Naive B cell (primary cell): Measurements from ENCODE around the gene SHC1. TPM values are rescaled to one million over a fixed set of nuclear protein-coding genes. Genes with fewer than 3 reads are reported as not detected.

Experiments
- ATAC-seq, 2 donors: fragments of 150-1000 bp; cut with Tn5 transposase; 2 replicates each; pipeline ENCODE4 v1.10.0; 2021; ENCODE audit warnings: low read depth in 2 of 2, mild to moderate bottlenecking in 2 of 2, moderate library complexity in 2 of 2
- DNase-seq: peaks from one replicate; pipeline ENCODE4 v3.0.0; 2022
- H3K27ac Mint-ChIP-seq, 6 donors: one replicate each; pipeline ENCODE4 v1.8.0; 2020 to 2022; ENCODE audit warnings: mild to moderate bottlenecking in 6 of 6, mixed read lengths in 6 of 6, moderate library complexity in 5 of 6, inconsistent platforms in 2 of 6
- H3K27me3 Mint-ChIP-seq, 3 donors: one replicate each; pipeline ENCODE4 v1.8.0; 2021 to 2022; ENCODE audit warnings: mixed read lengths in 3 of 3, mild to moderate bottlenecking in 1 of 3
- H3K36me3 Mint-ChIP-seq, 2 donors: one replicate each; pipeline ENCODE4 v1.8.0; 2020 to 2022; ENCODE audit warnings: mixed read lengths in 2 of 2, inconsistent platforms in 1 of 2, mild to moderate bottlenecking in 1 of 2
- H3K4me1 Mint-ChIP-seq, 3 donors: one replicate each; pipeline ENCODE4 v1.8.0; 2020 to 2022; ENCODE audit warnings: mixed read lengths in 3 of 3, inconsistent platforms in 1 of 3, mild to moderate bottlenecking in 1 of 3, moderate library complexity in 1 of 3
- H3K4me3 Mint-ChIP-seq, 8 donors: one replicate each; pipeline ENCODE4 v1.8.0; 2020 to 2022; ENCODE audit warnings: mild to moderate bottlenecking in 8 of 8, mixed read lengths in 8 of 8, moderate library complexity in 8 of 8, inconsistent platforms in 2 of 8
- H3K9me3 Mint-ChIP-seq, 7 donors: one replicate each; pipeline ENCODE4 v1.8.0; 2020 to 2022; ENCODE audit warnings: mixed read lengths in 7 of 7, mild to moderate bottlenecking in 5 of 7, inconsistent platforms in 2 of 7, moderate library complexity in 1 of 7
- polyA plus RNA-seq, 6 donors: library from polyadenylated mRNA; unstranded; fragments of 300-500 nt; fragmentation: Illumina TruSeq; gene quantifications; one replicate each; pipeline ENCODE4 v1.2.3, GENCODE V29; 2021; ENCODE audit warnings: low read depth in 6 of 6

SHC1 gene
- polyA plus RNA-seq, 6 donors from 2014 or later: 23.3 to 34.0 (median 26.3) TPM

DNA sequence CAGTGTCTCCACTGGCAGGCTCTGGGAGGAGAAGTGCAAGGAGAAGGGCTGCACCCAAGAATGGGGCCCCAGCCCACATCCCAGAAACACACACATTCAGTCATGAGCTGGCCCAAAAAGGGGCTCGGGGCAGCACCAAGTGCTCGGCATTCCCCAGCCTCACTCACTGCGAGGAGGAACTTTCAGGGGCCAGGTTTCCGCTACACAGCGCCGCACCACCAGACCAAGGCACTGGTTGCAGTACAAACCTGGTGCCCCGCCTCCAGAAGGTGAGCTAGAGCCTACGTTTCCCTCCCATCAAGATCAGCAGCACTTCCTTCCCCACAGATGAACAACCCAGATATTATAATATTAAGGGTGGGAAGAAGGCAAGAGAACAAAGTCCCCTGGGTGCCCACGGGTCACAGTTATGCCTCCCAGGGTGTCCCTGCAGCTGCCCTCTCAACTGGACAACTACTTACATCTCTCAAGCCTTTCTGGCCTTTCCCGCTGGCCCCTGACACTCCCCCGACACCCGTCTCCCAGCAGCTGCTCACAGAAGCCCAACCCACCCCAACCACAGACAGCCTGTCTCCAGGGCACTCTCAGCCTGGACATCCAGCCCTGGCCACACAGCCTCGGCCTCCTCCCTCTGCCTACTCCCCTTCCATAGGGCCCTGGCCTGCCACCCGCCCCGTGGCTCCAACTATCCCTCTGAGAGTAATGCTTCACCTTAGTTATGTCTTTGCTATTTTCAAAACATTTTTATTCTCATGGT lies 18.5 kb downstream of the SHC1 start:
- ATAC-seq (peak; percentile 38 to 48), DNase-seq (peak; percentile 55)
- Mint-ChIP-seq H3K27ac (peak overlapping the region; percentile 89 to 100 (median 94)), H3K9me3 (no peaks in the 10 kb centered on the region), H3K4me1 (peaks cover 54 to 70% (median 64%) of the 10 kb centered on the region in 3 donors), H3K27me3 (no peaks in the 10 kb centered on the region), H3K4me3 (peak overlapping the region; percentile 21 to 98 (median 72)), H3K36me3 (peaks cover 9 to 21% of the 10 kb centered on the region in 2 donors)

GRCh38 chr1:154948079-154948478 lies 22.5 kb downstream of the SHC1 start:
- peaks cover 9 to 31% of the 10 kb centered on the region in 2 donors for H3K36me3 Mint-ChIP-seq
- DNase-seq (no peak), ATAC-seq (no peak)
- H3K4me1 Mint-ChIP-seq: peaks cover 42 to 57% (median 49%) of the 10 kb centered on the region in 3 donors
- peak overlapping the region in 2 of 6 donors; percentile 54 to 76 for H3K27ac Mint-ChIP-seq
- no peaks in the 10 kb centered on the region for H3K9me3 Mint-ChIP-seq
- no peaks in the 10 kb centered on the region for H3K27me3 Mint-ChIP-seq
- peak overlapping the region in 1 of 8 donors; percentile 21 for H3K4me3 Mint-ChIP-seq

GRCh38 chr1:154945962-154946850 lies 24.3 kb downstream of the SHC1 start:
- Mint-ChIP-seq H3K4me1 (peaks cover 43 to 56% (median 52%) of the 10 kb centered on the region in 3 donors), H3K36me3 (peaks cover 9 to 31% of the 10 kb centered on the region in 2 donors), H3K27me3 (no peaks in the 10 kb centered on the region), H3K4me3 (peak overlapping the region in 1 of 8 donors; percentile 62), H3K27ac (peak overlapping the region in 3 of 6 donors; percentile 67 to 79 (median 75)), H3K9me3 (no peaks in the 10 kb centered on the region)
- DNase-seq (no peak), ATAC-seq (no peak)

DNA sequence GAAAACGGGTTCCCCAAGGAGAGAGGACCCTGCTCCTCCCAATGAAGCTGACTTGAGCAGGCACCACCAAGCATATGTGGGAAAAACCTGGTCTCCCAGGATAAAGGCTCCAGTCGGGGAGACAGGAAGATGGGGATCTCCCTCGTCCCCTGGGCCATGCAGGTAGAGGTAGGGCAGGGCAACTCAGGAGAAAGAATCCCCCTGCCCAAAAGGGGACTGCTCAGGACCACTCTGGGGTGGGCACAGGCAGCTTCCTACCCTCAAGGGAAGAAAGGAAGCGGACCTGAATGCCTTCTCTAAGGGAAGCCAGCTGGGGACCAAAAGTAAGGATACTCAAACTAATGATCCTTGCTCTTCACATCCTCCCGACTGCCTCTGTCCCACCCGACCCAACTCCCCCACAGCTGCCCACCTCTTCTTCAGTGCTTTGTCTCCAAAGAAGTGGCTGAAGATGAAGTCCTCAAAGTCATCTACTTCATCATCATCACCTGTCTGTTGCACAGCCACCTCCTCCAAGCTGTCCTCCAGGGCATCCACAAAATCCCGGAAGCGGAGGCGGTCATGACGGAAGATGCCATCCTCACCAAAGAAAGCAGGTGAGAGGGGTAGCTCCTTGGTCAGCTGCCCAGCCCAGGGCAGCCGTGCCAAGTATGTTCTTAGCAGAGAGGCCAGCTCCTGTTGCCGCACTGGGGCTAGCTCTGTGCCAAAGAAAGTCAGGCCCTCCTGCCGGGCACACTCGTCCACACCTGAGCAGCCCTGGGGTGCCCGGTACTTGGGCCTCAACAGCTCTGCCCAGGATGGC lies 25.2 kb downstream of the SHC1 start:
- no peaks in the 10 kb centered on the region for H3K27me3 Mint-ChIP-seq
- peaks cover 4 to 25% of the 10 kb centered on the region in 2 donors for H3K36me3 Mint-ChIP-seq
- H3K27ac Mint-ChIP-seq: peak overlapping the region in 1 of 6 donors; percentile 84
- H3K9me3 Mint-ChIP-seq: peaks cover 0 to 1% (median 0%) of the 10 kb centered on the region in 7 donors
- DNase-seq (no peak), ATAC-seq (no peak)
- H3K4me3 Mint-ChIP-seq: peak overlapping the region in 1 of 8 donors; percentile 62
- H3K4me1 Mint-ChIP-seq: peaks cover 46 to 56% (median 52%) of the 10 kb centered on the region in 3 donors

- DNase-seq (no peak), ATAC-seq (no peak)
- peaks cover 4 to 24% of the 10 kb centered on the region in 2 donors for H3K36me3 Mint-ChIP-seq
- peaks cover 0 to 1% (median 0%) of the 10 kb centered on the region in 7 donors for H3K9me3 Mint-ChIP-seq
- H3K4me1 Mint-ChIP-seq: peaks cover 49 to 59% (median 56%) of the 10 kb centered on the region in 3 donors
- H3K27me3 Mint-ChIP-seq: no peaks in the 10 kb centered on the region
- H3K4me3 Mint-ChIP-seq: peak overlapping the region in 5 of 8 donors; percentile 63 to 77 (median 71)
- peak overlapping the region in 5 of 6 donors; percentile 76 to 91 (median 87) for H3K27ac Mint-ChIP-seq
These were observed 26.0 kb downstream of the SHC1 start for GRCh38 chr1:154944401-154945159.

DNA sequence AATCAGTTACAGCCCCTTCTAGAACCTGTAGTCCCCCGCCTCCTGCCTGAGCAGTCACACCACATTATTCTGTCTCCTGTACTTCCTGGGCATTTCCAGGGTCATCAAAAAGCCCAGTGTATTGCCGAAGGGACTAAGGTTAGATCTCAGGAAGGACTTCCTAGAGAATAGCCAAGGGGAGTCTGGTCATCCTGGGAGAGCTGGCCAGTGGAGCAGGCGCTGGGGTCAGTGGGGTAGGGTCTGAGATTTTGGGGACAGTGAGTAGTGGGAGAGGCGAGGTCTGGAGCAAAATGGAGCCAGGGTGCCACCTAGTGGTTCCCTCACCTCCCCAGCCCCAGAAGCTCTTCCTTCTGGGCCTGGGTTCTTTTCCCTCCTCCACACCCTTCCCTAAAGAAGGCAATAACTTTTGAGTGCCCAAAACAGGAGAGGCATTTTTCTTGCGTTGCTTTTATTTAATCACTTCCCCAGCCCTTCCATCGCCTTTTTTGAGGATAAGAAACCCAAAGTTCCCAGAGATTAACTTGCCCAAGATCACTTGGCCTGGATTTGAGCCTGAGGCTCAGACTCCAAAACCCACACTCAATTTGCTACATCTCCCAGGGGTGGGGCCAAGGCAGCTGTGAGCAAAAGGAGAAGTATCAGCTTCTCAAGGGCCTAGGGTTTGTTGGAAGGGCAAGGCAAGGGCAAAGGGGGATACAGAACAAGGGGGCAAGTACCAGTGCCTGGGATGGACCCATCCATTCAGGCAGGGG lies 26.7 kb downstream of the SHC1 start:
- H3K36me3 Mint-ChIP-seq: peaks cover 4 to 22% of the 10 kb centered on the region in 2 donors
- peak overlapping the region; percentile 84 to 96 (median 90) for H3K27ac Mint-ChIP-seq
- ATAC-seq (peak; percentile 25 to 38), DNase-seq (peak; percentile 33)
- peak overlapping the region; percentile 24 to 84 (median 68) for H3K4me3 Mint-ChIP-seq
- peaks cover 53 to 65% (median 60%) of the 10 kb centered on the region in 3 donors for H3K4me1 Mint-ChIP-seq
- peaks cover 0 to 1% (median 0%) of the 10 kb centered on the region in 7 donors for H3K9me3 Mint-ChIP-seq
- no peaks in the 10 kb centered on the region for H3K27me3 Mint-ChIP-seq

GRCh38 chr1:154941333-154942013 lies 29.1 kb downstream of the SHC1 start:
- H3K9me3 Mint-ChIP-seq: peaks cover 0 to 1% (median 0%) of the 10 kb centered on the region in 7 donors
- H3K27me3 Mint-ChIP-seq: no peaks in the 10 kb centered on the region
- DNase-seq (no peak), ATAC-seq (no peak)
- H3K4me1 Mint-ChIP-seq: peaks cover 57 to 80% (median 76%) of the 10 kb centered on the region in 3 donors
- H3K4me3 Mint-ChIP-seq: peak overlapping the region in 7 of 8 donors; percentile 37 to 73 (median 51)
- peak overlapping the region in 3 of 6 donors; percentile 44 to 84 (median 65) for H3K27ac Mint-ChIP-seq
- H3K36me3 Mint-ChIP-seq: peaks cover 0 to 5% of the 10 kb centered on the region in 2 donors

DNA sequence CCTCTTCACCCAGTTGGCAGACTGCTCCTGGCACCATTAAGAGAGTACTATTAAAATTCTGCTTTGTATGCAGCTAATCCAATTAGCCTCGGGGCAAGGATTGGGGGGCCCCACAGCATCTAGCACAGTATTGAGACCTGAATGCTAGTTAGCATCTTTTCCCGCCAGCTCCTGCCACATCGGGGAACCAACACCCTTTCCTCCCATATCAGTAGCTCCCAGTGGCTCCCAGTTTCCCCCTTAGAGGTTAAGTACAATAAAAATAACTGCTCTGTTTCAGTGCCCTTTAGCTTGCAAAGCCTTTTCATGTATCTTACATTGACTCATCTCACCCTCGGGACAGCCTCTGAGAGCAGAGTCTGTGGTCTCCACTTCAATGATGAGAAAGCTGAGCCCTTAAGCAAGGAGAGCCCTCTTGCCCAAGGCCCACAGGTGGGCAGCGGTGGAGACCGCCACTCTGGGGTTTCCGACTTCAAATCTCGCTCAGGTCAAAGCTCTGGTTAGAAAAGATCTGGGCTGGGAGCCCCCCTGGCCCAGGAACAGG lies 29.8 kb downstream of the SHC1 start:
- peaks cover 0 to 1% (median 0%) of the 10 kb centered on the region in 7 donors for H3K9me3 Mint-ChIP-seq
- ATAC-seq (no peak), DNase-seq (no peak)
- no peaks in the 10 kb centered on the region for H3K27me3 Mint-ChIP-seq
- H3K36me3 Mint-ChIP-seq: no peaks in the 10 kb centered on the region
- peak overlapping the region in 4 of 6 donors; percentile 56 to 84 (median 82) for H3K27ac Mint-ChIP-seq
- peak overlapping the region in 6 of 8 donors; percentile 41 to 72 (median 54) for H3K4me3 Mint-ChIP-seq
- H3K4me1 Mint-ChIP-seq: peaks cover 59 to 83% (median 80%) of the 10 kb centered on the region in 3 donors

DNA sequence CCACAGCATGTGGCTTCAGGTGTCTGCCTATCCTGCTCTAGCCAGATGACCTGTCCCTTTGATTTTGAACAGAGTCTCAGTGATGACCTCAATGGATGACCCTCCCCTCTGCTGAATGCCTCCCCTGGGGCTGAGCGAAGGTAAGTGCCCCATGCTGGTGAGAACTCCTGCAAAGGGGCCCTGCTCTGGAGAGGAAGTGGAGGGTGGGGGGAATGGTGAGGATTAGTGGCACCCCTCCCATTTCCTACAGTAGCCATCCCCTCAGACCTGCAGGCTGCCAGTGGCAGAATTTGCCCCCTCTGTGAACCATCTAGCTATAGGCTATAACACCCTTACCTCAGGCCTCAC lies 30.4 kb downstream of the SHC1 start:
- Mint-ChIP-seq H3K36me3 (no peaks in the 10 kb centered on the region), H3K4me1 (peaks cover 61 to 85% (median 83%) of the 10 kb centered on the region in 3 donors), H3K9me3 (peaks cover 0 to 1% (median 0%) of the 10 kb centered on the region in 7 donors), H3K27me3 (no peaks in the 10 kb centered on the region), H3K4me3 (peak overlapping the region in 3 of 8 donors; percentile 59 to 68 (median 63)), H3K27ac (peak overlapping the region in 1 of 6 donors; percentile 59)
- ATAC-seq (no peak), DNase-seq (no peak)

DNA sequence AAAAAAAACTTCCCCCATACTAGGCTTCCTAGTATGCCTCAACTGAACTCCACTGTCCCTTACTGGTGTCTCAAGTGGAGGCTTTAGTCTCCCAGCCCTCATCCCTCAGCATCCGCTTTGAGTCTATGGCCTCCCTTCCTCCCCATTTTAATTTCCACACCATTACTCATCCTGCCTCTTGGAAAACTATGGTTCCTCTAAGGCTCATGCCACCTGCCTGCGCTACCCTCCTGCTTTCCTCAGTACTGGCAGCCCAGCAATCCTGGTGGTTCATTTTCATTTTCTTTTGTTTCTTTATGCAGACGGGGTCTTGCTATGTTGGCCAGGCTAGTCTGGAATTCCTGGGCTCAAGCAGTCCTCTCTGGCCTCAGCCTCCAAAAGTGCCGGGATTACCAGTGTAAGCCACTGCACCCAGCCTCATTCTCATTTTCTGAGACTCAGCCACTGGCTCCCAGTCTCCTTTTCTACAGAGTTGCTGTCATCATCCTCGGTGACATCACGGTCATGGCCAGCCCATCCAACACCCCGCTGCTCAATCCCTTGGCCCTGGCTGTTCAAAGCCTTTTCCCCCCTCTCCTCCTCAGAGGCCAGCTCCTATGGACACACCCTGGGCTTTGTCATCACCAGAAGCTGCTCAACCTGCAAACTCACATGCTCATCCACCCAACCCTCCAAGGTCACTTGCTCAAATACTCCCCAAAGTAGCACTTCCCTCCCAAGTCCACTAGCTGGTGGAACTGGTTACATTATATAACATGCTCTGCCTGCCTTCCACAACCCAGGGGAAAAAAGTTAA lies 31.7 kb downstream of the SHC1 start:
- no peaks in the 10 kb centered on the region for H3K36me3 Mint-ChIP-seq
- peak overlapping the region in 5 of 6 donors; percentile 33 to 98 (median 84) for H3K27ac Mint-ChIP-seq
- no peaks in the 10 kb centered on the region for H3K27me3 Mint-ChIP-seq
- peak overlapping the region; percentile 0 to 92 (median 56) for H3K4me3 Mint-ChIP-seq
- ATAC-seq: no peak
- peaks cover 54 to 74% (median 70%) of the 10 kb centered on the region in 3 donors for H3K4me1 Mint-ChIP-seq
- H3K9me3 Mint-ChIP-seq: peaks cover 0 to 1% (median 0%) of the 10 kb centered on the region in 7 donors
- DNase-seq: no peak
